Hepatocyte (in vitro differentiated cells): ENCODE data around the gene CABLES2. TPM values are rescaled to one million over a fixed set of nuclear protein-coding genes. Genes with fewer than 3 reads are reported as not detected.

ENCODE experiments used
- DNase-seq: peaks from one replicate; pipeline ENCODE4 v3.0.0-alpha.2; 2016; ENCODE audit warnings: low spot score
- H2AFZ ChIP-seq: fragments of 200-600 bp; sonication (generic); 2 replicates; pipeline ENCODE4 v1.6.0; 2016; ENCODE audit warnings: antibody characterized with exemption, mild to moderate bottlenecking
- H3K27ac ChIP-seq: fragments of 200-600 bp; sonication (generic); 2 replicates; pipeline ENCODE4 v1.5.1; 2016; ENCODE audit warnings: mild to moderate bottlenecking
- H3K27me3 ChIP-seq: fragments of 200-600 bp; sonication (generic); 2 replicates; pipeline ENCODE4 v1.6.1; 2016
- H3K36me3 ChIP-seq: fragments of 200-600 bp; sonication (generic); replicated peaks from 2 replicates; pipeline ENCODE4 v1.5.1; 2016; ENCODE audit warnings: low read depth; ENCODE audit not compliant: insufficient read depth
- H3K4me1 ChIP-seq: fragments of 200-600 bp; sonication (generic); 2 replicates; pipeline ENCODE4 v1.5.1; 2016; ENCODE audit warnings: mild to moderate bottlenecking, moderate library complexity; ENCODE audit not compliant: insufficient read depth
- H3K4me2 ChIP-seq: fragments of 200-600 bp; sonication (generic); 2 replicates; pipeline ENCODE4 v1.6.0; 2016
- H3K4me3 ChIP-seq: fragments of 200-600 bp; sonication (generic); 2 replicates; pipeline ENCODE4 v1.5.1; 2016; ENCODE audit warnings: mild to moderate bottlenecking
- H3K79me2 ChIP-seq: fragments of 200-600 bp; sonication (generic); 2 replicates; pipeline ENCODE4 v1.6.0; 2017; ENCODE audit warnings: mild to moderate bottlenecking
- H3K9me2 ChIP-seq: fragments of 200-600 bp; sonication (generic); replicated peaks from 2 replicates; pipeline ENCODE4 v1.6.0; 2017; ENCODE audit warnings: mild to moderate bottlenecking; ENCODE audit not compliant: insufficient read depth
- H3K9me3 ChIP-seq: fragments of 200-600 bp; sonication (generic); 2 replicates; pipeline ENCODE4 v1.5.1; 2016; ENCODE audit warnings: low read depth, mild to moderate bottlenecking
- H4K20me1 ChIP-seq: fragments of 200-600 bp; sonication (generic); 2 replicates; pipeline ENCODE4 v1.6.0; 2016; ENCODE audit warnings: mild to moderate bottlenecking; ENCODE audit not compliant: insufficient read depth, poor library complexity, severe bottlenecking
- CTCF ChIP-seq: fragments of 200-600 bp; sonication (generic); IDR thresholded peaks from 2 replicates; pipeline ENCODE4 v1.5.1; 2016; ENCODE audit warnings: antibody characterized with exemption, mild to moderate bottlenecking; ENCODE audit not compliant: poor library complexity
- EZH2 ChIP-seq: fragments of 200-600 bp; sonication (generic); IDR thresholded peaks from 2 replicates; pipeline ENCODE4 v1.6.1; 2016; ENCODE audit warnings: antibody characterized with exemption, mild to moderate bottlenecking, borderline replicate concordance
- EZH2phosphoT487 ChIP-seq: fragments of 200-600 bp; sonication (generic); IDR thresholded peaks from one replicate; pipeline ENCODE4 v1.6.1; 2018; ENCODE audit warnings: antibody characterized with exemption, mild to moderate bottlenecking, low read depth, moderate library complexity; ENCODE audit not compliant: unreplicated experiment, severe bottlenecking
- WGBS: methylation state at CpG from one replicate; pipeline ENCODE4 v1.1.6; 2016; ENCODE audit warnings: low lambda C conversion rate; ENCODE audit errors: missing lambda C conversion rate; 5-methylcytosine and 5-hydroxymethylcytosine counted together
- polyA plus RNA-seq: library from polyadenylated mRNA; unstranded; fragments of >200 nt; fragmentation: Nextera tagmentation; extraction: Ambion mirVana; gene quantifications from 2 replicates; pipeline ENCODE4 v1.2.1, GENCODE V29; 2016
- total RNA-seq: library from RNA; depleted of rRNA; stranded (reverse); fragments of >200 nt; gene quantifications from 2 replicates; pipeline ENCODE4 v1.2.3, GENCODE V29; 2014

Gene CABLES2
- total and polyA plus RNA-seq, 2 experiments from 2014 or later = 8.6 to 19.1 TPM

- Histone ChIP-seq H3K4me2 (no peak overlapping the region), H3K4me3 (no peak overlapping the region), H4K20me1 (no peaks in the 10 kb centered on the region), H3K27me3 (no peaks in the 10 kb centered on the region), H3K4me1 (no peaks in the 10 kb centered on the region), H2AFZ (no peak overlapping the region), H3K79me2 (peaks cover 9% of the 10 kb centered on the region), H3K9me3 (no peaks in the 10 kb centered on the region), H3K9me2 (no peaks in the 10 kb centered on the region), H3K36me3 (peaks cover 7% of the 10 kb centered on the region), H3K27ac (no peak overlapping the region)
- TF ChIP-seq EZH2 (no peak), EZH2phosphoT487 (no peak), CTCF (no peak)
- DNase-seq = no peak
- WGBS = 83% methylated on average over 10 of the region's 10 CpGs
Measured at GRCh38 chr20:62342910-62343309, 64.2 kb downstream of the CABLES2 start.

GRCh38 chr20:62339647-62340062 is 67.4 kb downstream of the CABLES2 start:
- H3K4me1 ChIP-seq = no peaks in the 10 kb centered on the region
- peaks cover 7% of the 10 kb centered on the region for H3K36me3 ChIP-seq
- no peak overlapping the region for H3K4me2 ChIP-seq
- H3K9me2 ChIP-seq = no peaks in the 10 kb centered on the region
- H2AFZ ChIP-seq = no peak overlapping the region
- no peak overlapping the region for H3K27ac ChIP-seq
- H3K4me3 ChIP-seq = no peak overlapping the region
- no peak for TF ChIP-seq EZH2
- no peak for TF ChIP-seq EZH2phosphoT487
- peaks cover 9% of the 10 kb centered on the region for H3K79me2 ChIP-seq
- 92% methylated on average over 13 of the region's 14 CpGs for WGBS
- no peak for DNase-seq
- H3K27me3 ChIP-seq = no peaks in the 10 kb centered on the region
- H4K20me1 ChIP-seq = no peaks in the 10 kb centered on the region
- H3K9me3 ChIP-seq = no peaks in the 10 kb centered on the region

Other genes starting within 250 kb of the CABLES2 start
- 16.7 and 18.4 TPM in 2 replicates for gene MTG2, start 224.3 kb downstream of the CABLES2 start, total RNA-seq
- 21.8 and 26.7 TPM in 2 replicates for gene MTG2, start 224.3 kb downstream of the CABLES2 start, polyA plus RNA-seq
- gene HRH3, start 187.0 kb downstream of the CABLES2 start, total RNA-seq = not detected in 2 replicates
- not detected in 2 replicates for gene HRH3, start 187.0 kb downstream of the CABLES2 start, polyA plus RNA-seq
- gene OSBPL2, start 168.8 kb downstream of the CABLES2 start, total RNA-seq = 37.0 and 40.5 TPM in 2 replicates
- gene OSBPL2, start 168.8 kb downstream of the CABLES2 start, polyA plus RNA-seq = 39.6 and 45.9 TPM in 2 replicates
- gene ADRM1, start 104.3 kb downstream of the CABLES2 start, total RNA-seq = 103 and 116 TPM in 2 replicates
- 143 and 144 TPM in 2 replicates for gene ADRM1, start 104.3 kb downstream of the CABLES2 start, polyA plus RNA-seq
- gene LAMA5, start 40.0 kb downstream of the CABLES2 start, total RNA-seq = 44.6 and 71.3 TPM in 2 replicates
- 252 and 313 TPM in 2 replicates for gene LAMA5, start 40.0 kb downstream of the CABLES2 start, polyA plus RNA-seq
- gene RPS21, start 20.2 kb downstream of the CABLES2 start, total RNA-seq = 1,754 and 2,772 TPM in 2 replicates
- gene RPS21, start 20.2 kb downstream of the CABLES2 start, polyA plus RNA-seq = 444 and 460 TPM in 2 replicates
- 4.1 and 5.7 TPM in 2 replicates for gene RBBP8NL, start 20.3 kb upstream of the CABLES2 start, total RNA-seq
- gene RBBP8NL, start 20.3 kb upstream of the CABLES2 start, polyA plus RNA-seq = 6.4 and 6.9 TPM in 2 replicates
- gene GATA5, start 68.7 kb upstream of the CABLES2 start, total RNA-seq = 22.2 and 28.7 TPM in 2 replicates
- 43.5 and 53.6 TPM in 2 replicates for gene GATA5, start 68.7 kb upstream of the CABLES2 start, polyA plus RNA-seq
- gene SLCO4A1, start 235.2 kb upstream of the CABLES2 start, total RNA-seq = 25.8 and 26.7 TPM in 2 replicates
- gene SLCO4A1, start 235.2 kb upstream of the CABLES2 start, polyA plus RNA-seq = 87.3 and 99.0 TPM in 2 replicates